ENCODE data around the gene PRSS56.
"Not testable (repeated sequence)": the region's sequence is repeated elsewhere in the genome, so short reads cannot be mapped to it uniquely, and the experiment has no call there.

Gene PRSS56

DNA sequence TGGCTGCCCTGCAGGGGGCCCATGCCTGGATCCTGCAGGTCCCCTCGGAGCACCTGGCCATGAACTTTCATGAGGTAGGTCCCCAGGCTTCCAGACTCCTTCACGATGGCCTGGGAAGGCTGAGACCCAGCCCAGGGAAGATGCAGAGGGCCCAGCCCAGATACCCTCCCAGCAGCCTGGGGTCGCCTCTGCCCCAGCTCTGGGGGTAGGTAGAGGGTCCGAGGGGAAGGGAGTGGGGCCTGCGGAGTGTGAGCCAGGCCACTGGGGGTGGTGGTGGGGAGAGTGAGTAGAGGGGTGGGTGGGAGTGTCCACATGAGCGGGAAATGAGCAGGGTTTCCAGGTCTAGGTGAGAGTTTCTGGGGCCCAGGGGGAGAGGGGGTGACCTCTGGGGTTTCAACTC lies 4.6 kb downstream of the PRSS56 start:
- no peak for FAIRE-seq
- no peak for DNase-seq (ENCODE audit: insufficient read length, low spot score)

DNA sequence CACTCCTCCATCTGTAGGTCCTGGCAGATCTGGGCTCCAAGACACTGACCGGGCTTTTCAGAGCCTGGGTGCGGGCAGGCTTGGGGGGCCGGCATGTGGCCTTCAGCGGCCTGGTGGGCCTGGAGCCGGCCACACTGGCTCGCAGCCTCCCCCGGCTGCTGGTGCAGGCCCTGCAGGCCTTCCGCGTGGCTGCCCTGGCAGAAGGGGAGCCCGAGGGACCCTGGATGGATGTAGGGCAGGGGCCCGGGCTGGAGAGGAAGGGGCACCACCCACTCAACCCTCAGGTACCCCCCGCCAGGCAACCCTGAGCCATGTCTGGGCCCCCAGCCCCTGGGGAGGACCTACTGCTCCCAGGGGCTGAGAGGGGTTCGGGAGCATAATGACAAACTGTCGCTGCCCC lies 5.0 kb downstream of the PRSS56 start:
- FAIRE-seq (no peak), DNase-seq (ENCODE audit: insufficient read length, low spot score) (no peak)

DNA sequence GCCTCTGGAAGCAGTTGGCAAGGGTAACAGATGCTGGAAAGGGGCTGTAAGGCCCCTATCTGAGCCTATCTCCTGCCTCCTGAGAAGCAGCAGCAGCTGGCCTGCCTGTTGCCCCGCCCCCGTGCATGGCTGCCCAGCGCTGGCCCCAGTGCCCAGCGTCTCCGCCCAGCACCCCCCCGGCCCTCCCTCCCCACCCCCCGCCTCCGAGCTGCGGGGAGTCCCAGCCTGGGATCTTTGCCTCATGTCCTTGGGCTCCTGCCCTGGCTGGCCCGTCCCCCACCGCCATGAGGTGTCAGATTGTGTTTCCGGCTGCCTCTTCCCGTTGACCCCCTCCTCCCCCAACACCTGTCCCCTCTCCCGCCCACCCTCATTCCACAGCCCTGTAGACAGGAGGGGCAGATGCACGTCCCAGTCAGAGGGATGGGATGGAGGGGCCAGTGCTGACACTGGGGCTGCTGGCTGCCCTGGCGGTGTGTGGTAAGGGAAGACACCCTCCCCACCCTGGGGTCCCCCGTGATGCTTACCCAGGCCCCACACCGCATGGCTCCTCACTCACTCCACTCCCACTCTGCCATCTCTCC lies 5.7 kb downstream of the PRSS56 start, which contains the start of gene CHRND:
CHRND (plus strand) TSS at position 370 of the 581 bp plus-strand sequence; CDS start at position 426, 56 bp downstream.
- DNase-seq (ENCODE audit: insufficient read length, low spot score) (no peak), FAIRE-seq (no peak)

DNA sequence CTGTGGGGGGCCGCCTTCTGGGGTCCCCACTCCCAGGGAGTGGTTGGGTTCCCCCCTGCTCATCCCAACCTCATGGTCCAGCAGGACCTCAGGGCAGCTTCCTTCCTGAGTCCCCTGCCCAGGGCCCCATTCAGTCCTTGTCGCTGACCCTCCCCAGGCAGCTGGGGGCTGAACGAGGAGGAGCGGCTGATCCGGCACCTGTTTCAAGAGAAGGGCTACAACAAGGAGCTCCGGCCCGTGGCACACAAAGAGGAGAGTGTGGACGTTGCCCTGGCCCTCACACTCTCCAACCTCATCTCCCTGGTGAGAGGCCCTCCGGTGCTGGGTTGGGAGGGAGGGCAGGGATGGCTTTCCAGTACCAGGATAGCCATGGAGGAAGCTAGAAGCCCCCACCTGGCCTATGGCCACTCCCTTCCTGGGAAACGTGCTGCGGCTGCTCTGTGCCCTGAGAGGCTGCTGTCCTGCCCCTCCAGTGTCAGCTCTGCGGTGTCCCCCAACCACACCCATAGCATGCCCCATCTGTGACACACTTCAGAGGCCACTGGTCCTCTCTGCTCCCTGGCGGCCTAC lies 6.3 kb downstream of the PRSS56 start:
- no peak for DNase-seq (ENCODE audit: insufficient read length, low spot score)
- no peak for FAIRE-seq

DNA sequence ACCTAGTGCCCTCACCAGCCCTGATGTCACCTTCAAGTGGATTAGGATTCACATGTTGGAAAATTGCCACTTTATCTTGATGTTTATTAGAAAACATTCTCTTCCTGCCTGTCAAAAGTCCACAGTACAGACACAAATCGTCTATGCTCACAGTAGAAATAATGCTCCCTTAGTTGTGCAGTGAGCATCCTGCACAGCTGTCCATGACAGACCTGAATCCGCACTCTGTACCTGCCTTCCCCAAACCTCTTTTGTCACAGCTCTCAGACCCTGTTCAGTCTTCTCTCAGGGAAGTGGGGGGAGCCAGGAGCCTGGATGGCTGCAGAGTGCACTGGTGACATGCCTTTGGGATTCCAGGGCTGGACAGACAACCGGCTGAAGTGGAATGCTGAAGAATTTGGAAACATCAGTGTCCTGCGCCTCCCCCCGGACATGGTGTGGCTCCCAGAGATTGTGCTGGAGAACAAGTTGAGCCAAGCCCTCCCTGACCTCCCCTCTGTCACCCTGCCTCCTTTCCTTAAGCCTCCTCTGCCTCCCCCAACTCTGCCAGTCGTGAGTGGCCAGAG lies 7.8 kb downstream of the PRSS56 start:
- FAIRE-seq (no peak), DNase-seq (ENCODE audit: insufficient read length, low spot score) (no peak)

DNA sequence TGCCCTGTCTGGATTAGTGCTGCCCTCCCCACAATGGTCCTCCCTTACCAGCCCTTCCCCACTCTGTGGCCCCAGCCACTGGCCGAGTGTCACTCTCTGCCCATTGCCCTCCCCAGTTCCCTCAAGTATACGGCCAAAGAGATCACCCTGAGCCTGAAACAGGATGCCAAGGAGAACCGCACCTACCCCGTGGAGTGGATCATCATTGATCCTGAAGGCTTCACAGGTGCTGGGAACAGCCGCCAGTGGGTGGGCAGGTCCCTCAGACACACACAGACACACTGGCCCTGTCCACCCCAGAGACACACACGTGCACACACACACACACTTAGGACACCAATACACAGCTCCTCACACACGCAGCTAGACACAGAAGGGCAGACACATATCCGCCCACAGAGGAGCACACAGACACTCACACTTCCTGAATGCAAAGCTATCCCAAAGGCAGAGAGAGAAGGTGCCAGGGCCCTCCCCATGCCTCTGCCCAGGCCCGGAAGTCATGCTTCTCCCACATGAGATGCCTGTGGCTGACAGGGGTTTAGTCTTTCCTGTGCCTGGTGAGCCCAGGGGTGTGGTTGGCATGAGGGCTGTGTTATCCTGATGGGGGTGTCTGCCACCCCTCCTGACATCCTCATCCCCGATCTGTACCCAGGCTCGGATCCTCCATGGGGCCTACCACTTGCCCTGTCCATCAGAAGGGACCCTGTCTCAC lies 8.7 kb downstream of the PRSS56 start:
- no peak for DNase-seq (ENCODE audit: insufficient read length, low spot score)
- FAIRE-seq, result no peak

DNA sequence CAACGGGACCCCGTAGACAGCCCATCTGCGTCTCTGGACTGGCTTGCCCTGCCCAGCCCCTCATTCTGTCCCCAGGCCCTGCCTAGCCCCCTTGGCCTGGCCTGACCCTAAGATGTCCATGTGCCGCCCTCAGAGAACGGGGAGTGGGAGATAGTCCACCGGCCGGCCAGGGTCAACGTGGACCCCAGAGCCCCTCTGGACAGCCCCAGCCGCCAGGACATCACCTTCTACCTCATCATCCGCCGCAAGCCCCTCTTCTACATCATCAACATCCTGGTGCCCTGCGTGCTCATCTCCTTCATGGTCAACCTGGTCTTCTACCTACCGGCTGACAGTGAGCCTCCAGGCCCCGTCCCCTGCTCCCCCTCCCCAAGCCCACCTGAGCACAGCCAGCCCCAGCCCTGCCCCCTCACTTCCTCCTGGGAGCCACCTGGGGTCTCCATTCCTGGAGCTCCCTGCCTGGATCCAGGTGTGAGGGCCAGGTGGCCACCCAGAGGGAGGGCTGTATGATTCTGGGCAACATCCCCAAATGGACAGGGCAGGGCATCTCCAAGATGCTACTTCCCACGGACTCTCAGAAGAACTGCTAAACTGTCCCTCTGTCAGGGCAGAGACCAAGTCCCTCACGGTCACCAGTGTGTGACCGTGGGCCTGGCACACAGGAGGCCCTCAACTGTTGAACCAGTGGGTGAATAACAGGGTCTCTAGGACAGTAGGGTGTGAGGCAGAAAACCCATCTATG lies 9.8 kb downstream of the PRSS56 start:
- FAIRE-seq (no peak), DNase-seq (ENCODE audit: insufficient read length, low spot score) (no peak)

DNA sequence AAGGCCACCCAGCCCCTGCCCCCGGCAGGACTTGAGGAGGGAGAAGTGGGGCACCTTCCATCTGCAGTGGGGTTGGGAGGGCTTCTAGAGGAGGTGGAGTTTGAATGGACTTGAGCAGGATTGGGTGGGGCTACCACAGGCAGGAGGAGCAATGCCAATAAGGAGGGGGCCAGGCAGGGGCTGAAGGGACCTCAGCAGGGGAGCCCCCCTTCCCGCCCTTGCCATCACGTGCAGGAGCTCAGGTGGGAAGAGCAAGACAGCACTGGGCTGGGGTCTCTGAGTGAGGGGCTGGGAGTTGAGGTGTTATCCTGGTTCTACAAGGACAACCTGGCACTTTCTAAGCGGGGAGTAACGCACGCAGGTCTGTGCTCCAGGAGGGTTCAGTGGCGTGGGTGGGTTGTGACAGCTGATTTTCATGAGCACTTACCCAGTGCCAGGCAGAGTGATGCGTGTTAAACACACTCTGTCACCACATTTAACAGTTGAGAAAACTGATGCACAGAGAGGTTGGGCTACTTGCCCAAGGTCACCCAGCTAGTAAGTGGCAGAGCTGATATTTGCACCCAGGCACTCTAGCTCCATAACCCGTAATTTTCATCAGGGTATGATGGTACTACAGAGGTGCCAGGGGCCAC lies 10.6 kb downstream of the PRSS56 start:
- FAIRE-seq (peak; percentile 48), DNase-seq (ENCODE audit: insufficient read length, low spot score) (no peak)

DNA sequence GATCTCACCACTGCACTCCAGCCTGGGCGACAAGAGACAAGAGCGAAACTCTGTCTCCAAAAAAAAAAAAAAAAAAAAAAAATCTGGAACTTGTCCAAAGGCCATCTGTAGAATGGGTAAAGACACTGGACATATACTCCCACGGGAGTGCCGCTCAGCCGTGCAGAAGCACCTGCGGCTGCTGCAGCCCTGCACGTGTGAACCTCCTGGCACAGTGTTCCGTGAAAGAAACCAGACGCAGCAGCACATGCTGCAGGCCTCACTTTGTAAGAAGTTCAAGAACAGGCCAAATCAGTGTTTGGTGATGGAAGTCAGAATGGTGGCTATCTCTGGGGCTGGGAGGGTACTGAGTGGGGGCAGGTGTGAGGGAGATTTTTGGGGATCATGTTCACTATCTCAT lies 12.2 kb downstream of the PRSS56 start:
- FAIRE-seq (no peak), DNase-seq (ENCODE audit: insufficient read length, low spot score) (no peak)

DNA sequence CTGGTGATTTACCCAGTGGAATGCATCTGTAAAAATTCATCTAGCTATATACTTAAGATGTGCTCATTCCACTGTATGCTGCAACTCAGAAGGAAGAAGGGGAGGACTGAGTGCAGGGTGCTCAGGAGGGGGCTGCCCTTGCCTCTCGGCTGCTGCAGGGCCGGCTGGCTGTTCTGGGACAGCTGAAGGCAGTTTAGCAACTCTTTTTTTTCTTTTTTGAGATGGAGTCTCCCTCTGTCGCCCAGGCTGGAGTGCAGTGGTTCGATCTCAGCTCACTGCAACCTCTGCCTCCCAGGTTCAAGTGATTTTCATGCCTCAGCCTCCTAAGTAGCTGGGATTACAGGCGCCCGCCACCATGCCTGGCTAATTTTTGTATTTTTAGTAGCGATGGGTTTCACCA lies 12.6 kb downstream of the PRSS56 start:
- not testable (repeated sequence) for FAIRE-seq; DNase-seq (ENCODE audit: insufficient read length, low spot score)

DNA sequence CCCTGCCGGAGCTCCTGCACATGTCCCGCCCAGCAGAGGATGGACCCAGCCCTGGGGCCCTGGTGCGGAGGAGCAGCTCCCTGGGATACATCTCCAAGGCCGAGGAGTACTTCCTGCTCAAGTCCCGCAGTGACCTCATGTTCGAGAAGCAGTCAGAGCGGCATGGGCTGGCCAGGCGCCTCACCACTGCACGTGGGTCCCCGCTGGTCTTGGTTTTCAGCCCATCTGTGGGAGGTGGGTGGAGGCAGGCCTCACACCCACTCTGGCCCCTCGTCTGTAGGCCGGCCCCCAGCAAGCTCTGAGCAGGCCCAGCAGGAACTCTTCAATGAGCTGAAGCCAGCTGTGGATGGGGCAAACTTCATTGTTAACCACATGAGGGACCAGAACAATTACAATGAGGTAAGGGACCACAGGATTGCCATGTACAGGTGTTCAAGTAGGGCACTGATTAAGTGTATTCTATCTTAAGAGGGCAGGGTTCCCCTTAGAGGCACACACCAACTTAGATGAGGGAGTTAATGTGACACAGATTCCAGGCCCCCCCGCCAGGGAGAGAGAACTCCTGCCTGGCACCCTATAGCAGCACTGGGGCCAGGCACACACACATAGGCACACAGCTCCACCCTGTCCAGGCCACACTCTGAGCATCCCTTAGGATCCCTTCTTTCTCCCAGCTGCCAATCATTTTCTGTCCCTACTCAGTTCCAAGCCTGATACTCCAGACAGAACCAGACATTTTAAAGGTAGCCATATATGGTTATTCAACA lies 13.9 kb downstream of the PRSS56 start:
- DNase-seq (ENCODE audit: insufficient read length, low spot score) (no peak), FAIRE-seq (no peak)

DNA sequence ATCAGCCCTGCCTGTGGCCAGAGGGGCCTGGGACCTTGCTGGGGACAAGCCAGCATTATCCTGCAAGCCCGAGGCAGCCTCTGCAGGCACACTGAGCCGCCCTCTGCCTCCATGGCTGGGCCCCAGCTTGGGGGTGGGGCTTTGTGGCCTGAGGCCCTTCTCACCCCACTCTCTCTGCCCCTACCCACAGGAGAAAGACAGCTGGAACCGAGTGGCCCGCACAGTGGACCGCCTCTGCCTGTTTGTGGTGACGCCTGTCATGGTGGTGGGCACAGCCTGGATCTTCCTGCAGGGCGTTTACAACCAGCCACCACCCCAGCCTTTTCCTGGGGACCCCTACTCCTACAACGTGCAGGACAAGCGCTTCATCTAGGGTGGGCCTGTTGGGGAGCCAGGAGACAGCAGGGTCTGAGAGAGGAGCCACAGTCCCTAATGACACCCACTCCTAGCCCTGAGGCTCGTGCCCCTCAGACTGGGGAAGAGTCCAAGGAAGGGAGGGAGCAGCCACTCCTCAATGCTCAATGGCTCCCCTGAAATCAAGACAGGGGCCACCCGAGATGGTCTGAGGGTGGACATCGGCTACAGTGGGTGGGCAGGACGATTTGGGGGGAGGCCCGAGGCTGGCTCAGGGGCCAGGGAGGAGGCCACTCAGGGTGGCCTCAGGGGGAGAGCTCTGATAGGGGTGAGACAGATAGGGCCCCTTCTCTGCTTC lies 14.9 kb downstream of the PRSS56 start:
- DNase-seq (ENCODE audit: insufficient read length, low spot score) (no peak), FAIRE-seq (no peak)

DNA sequence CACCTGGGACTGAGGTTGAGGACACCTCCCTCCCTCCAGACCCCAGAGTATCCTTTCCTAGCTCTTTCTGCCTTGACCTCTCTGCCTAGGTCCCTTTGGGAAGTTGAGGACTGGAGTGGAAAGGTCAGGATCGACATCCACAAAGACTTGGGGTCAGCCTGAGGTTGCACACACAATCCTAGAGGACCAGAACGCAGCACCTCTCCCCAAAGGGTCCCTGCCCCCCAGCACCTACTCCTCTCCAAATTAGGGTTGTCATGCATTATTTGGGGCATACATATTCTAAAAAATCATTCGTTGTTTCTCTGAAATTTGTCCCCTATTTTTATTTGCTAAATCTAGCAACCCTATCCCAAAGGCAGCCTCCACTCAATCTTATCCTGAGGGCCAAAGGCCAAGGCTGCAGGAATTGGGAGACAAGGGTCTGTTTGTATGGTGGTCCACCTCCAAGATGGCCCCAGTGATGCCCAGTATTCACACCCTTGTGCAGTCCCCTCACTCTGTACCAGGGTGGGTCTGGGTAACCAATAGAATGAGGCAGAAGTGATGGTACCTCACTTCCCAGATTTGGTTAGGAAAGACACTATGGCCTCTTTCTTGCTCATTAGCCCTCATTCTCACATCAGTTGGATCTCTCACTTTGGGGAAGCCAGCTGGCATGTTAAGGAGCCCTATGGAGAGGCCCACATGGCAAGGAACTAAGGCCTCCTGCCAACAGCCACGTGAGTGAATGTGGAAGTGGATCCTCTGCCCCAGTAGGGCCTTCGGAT lies 15.8 kb downstream of the PRSS56 start:
- no peak for FAIRE-seq
- no peak for DNase-seq (ENCODE audit: insufficient read length, low spot score)

DNA sequence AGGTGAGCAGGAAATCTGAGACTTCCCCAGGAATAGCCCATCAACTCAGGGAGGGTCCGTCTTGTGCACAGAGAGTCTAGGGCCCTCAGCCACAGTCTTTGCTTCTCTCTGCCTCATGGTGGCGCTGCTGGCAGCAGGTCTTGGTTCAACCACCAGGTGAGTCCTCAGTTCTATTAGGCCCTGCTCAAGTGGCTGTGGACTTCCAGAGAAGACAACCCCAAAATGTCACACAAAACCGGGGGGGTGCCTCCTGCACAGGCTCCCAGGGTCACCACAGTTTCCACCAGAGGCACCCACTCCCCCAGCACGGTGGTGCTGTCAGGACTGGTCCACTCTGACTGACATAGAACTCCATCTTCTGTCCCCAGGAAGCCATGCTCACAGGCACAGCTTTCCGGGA lies 16.9 kb downstream of the PRSS56 start:
- FAIRE-seq, result no peak
- DNase-seq (ENCODE audit: insufficient read length, low spot score), result no peak

DNA sequence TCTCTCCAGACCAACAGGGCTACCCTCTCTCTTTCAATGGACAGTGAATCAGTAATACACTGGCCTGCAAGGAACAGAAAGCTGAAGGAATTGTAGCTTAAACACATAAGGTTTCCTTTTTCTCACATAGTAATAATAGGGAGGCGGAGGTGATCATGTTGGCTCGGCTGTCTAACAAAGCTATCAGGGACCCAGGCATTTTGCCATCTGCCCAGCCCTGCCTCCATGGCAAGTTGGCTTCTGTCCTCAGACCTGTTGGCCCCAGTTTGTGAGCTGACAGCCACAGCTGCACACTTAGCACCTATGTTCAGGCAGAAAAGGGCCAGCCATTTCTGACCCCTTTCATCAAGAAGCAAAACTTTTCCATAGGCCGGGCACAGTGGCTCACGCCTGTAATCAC lies 17.3 kb downstream of the PRSS56 start:
- FAIRE-seq (no peak), DNase-seq (ENCODE audit: insufficient read length, low spot score) (no peak)

DNA sequence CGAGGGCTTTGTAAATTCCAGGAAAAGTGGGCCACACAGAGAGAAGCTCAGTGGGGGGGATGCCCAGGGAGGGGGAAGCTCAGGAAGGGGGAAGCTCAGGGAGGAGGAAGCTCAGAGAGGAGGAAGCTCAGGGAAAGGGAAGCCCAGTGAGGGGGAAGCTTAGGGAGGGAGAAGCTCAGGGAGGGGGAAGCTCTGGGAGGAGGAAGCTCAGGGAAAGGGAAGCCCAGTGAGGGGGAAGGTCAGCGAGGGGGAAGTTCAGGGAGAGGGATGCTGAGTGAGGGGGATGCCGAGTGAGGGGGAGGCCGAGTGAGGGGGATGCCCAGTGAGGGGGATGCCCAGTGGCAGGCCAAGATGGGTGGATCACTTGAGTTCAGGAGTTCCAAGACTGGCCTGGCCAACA lies 18.5 kb downstream of the PRSS56 start:
- no peak for DNase-seq (ENCODE audit: insufficient read length, low spot score)
- no peak for FAIRE-seq

DNA sequence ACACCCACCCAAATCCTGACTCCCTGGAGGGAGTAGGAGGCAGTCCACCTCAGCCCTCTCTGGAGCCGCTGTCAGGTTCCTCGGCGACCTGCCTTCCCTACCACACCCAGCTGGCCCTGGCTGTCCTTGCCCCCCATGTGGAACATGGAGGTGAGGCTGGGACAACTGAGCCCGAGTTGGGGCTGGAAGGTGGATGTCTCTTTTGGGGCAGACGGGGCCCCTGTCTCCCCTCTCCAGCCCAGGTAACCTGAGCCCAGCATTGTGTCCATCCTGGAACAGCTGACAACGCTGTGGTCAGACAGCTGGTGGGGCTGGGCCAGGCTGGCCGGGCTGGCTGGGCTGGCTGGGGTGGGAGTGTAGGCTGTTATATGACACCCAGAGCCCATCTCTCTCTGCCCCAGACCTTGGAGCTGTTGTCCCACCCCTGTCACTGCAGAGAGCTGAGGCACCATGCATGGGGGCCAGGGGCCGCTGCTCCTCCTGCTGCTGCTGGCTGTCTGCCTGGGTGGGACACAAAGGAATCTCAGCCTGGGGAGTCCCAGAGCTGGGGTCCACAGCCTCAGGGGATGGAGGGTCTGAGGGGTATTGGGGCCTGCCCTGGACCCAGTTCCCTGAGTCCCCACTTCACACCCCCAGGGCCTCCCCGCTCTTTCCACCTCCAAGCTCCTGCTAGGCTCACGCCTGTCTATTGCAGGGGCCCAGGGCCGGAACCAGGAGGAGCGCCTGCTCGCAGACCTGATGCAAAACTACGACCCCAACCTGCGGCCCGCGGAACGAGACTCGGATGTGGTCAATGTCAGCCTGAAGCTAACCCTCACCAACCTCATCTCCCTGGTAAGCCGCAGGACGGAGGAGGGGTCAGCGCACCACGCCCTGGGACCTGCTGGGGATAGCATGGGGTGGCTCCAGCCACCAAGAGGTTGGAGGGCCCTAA lies 19.4 kb downstream of the PRSS56 start, which contains the start of gene CHRNG:
CHRNG (plus strand) TSS at position 395 of the 934 bp plus-strand sequence; CDS start at position 451, 56 bp downstream.
- DNase-seq (ENCODE audit: insufficient read length, low spot score) (no peak), FAIRE-seq (no peak)
